Kidney epithelial cell (primary cell): Measurements from ENCODE around the gene ARL15. TPM values are rescaled to one million over a fixed set of nuclear protein-coding genes. Genes with fewer than 3 reads are reported as not detected.

Source experiments
- DNase-seq: peaks from one replicate; pipeline ENCODE4 v3.0.0-alpha.2; 2010; ENCODE audit warnings: low read depth
- H3K27me3 ChIP-seq: 2 replicates; pipeline ENCODE4 v1.6.0; 2011; ENCODE audit warnings: low read length; ENCODE audit not compliant: control insufficient read depth, insufficient read depth
- H3K36me3 ChIP-seq: 2 replicates; pipeline ENCODE4 v1.5.1; 2011; ENCODE audit warnings: low read length; ENCODE audit not compliant: control insufficient read depth, insufficient read depth
- H3K4me3 ChIP-seq: 2 replicates; pipeline ENCODE4 v1.5.1; 2011; ENCODE audit warnings: low read depth, mild to moderate bottlenecking, control low read depth, low read length
- CTCF ChIP-seq: IDR thresholded peaks from 2 replicates; pipeline ENCODE4 v1.5.1; 2011; ENCODE audit warnings: mild to moderate bottlenecking, moderate library complexity, low read length, control low read depth, inconsistent platforms; ENCODE audit not compliant: insufficient read depth, poor library complexity, severe bottlenecking
- total RNA-seq: library from RNA; depleted of rRNA; stranded (reverse); fragments of >200 nt; gene quantifications from 2 replicates; pipeline ENCODE4 v1.2.3, GENCODE V29; 2015

Gene ARL15
- total RNA-seq, 1 donor from 2014 or later: 9.7 TPM

GRCh38 chr5:54226215-54226614 is 84.2 kb downstream of the ARL15 start:
- DNase-seq: no peak
- TF ChIP-seq CTCF: no peak
- no peak overlapping the region for H3K4me3 ChIP-seq
- no peaks in the 10 kb centered on the region for H3K36me3 ChIP-seq
- no peaks in the 10 kb centered on the region for H3K27me3 ChIP-seq

- TF ChIP-seq CTCF: no peak
- H3K36me3 ChIP-seq: no peaks in the 10 kb centered on the region
- no peaks in the 10 kb centered on the region for H3K27me3 ChIP-seq
- no peak for DNase-seq
- H3K4me3 ChIP-seq: no peak overlapping the region
These were observed 86.1 kb downstream of the ARL15 start for GRCh38 chr5:54224103-54224826.

GRCh38 chr5:54222336-54222735 is 88.0 kb downstream of the ARL15 start:
- no peak for DNase-seq
- H3K4me3 ChIP-seq: no peak overlapping the region
- TF ChIP-seq CTCF: no peak

DNA sequence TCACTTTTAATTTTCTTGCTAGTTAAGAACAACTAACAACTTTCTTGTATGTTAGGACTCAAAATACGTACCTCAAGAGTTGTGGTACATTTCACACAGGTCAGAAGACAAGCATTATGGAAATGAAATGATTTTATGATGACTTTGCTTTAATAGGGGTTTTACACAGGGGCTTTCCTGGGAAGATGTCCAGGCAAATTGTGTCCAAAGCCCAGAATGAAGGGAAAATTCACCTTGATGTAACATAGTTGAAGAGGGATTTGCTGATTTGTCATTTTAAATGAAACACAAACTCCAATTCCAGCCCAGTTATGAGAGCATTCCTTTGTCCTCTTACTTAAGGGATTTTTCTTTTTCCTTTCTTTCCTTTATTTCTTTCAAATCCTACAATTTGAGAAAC is 89.2 kb downstream of the ARL15 start:
- no peak for DNase-seq
- Histone ChIP-seq H3K27me3 (no peaks in the 10 kb centered on the region), H3K36me3 (no peaks in the 10 kb centered on the region), H3K4me3 (no peak overlapping the region)
- no peak for TF ChIP-seq CTCF

More at GRCh38 chr5:54222336-54222735, 88.0 kb downstream of the ARL15 start:
- no peaks in the 10 kb centered on the region for H3K36me3 ChIP-seq
- no peaks in the 10 kb centered on the region for H3K27me3 ChIP-seq

DNA sequence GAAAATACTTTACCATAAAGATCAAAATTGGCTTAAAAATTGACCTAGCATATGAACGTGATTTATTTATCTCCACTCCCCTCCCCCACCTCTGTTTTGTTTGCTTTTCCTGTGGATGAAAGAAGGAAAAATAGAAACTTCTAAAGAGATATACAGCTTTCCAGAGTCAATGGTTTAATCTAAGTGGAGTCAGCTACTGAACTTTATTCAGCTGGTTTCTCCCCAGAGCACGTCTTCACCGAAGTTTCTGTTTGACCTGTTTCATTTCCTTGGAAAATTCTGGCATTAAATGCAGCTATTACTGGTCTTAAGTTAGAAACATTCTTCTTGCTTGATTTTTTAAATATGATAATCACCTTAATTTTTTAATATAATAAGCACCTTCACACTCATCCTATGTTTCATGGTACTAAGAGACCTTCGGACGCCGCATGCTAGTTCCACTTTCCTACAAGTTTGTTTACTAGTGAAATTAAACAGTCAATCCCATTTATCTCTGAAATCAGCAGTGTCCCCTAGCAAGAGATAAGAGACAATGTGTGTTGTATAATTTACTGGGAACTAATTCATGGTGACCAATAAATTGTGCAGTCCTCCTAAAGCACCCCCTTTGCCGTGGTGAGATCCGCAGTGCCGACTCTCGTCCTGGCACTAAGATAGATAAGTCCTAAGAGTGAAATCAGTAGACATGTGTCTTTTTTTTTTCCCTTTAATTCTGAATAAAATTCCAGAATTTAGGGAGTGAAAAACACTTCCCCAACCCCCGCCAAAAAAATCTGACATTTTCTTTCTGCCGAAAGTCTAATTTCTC is 89.9 kb downstream of the ARL15 start:
- Histone ChIP-seq H3K27me3 (no peaks in the 10 kb centered on the region), H3K4me3 (no peak overlapping the region), H3K36me3 (no peaks in the 10 kb centered on the region)
- no peak for TF ChIP-seq CTCF
- DNase-seq: no peak
